Type B pancreatic cell (in vitro differentiated cells): ENCODE measurements around the gene THAP8. TPM values are rescaled to one million over a fixed set of nuclear protein-coding genes. Genes with fewer than 3 reads are reported as not detected.
"Not testable (repeated sequence)": the region's sequence is repeated elsewhere in the genome, so short reads cannot be mapped to it uniquely, and the experiment has no call there.

Experiments
- DNase-seq: peaks from one replicate; pipeline ENCODE4 v3.0.0; 2021; ENCODE audit warnings: mixed read lengths; ENCODE audit not compliant: unreplicated experiment; ENCODE audit errors: extremely low spot score
- H3K27ac Mint-ChIP-seq: 2 replicates; pipeline ENCODE4 v1.8.0; 2021; ENCODE audit warnings: mild to moderate bottlenecking, mixed read lengths
- H3K27me3 Mint-ChIP-seq: 2 replicates; pipeline ENCODE4 v1.8.0; 2021; ENCODE audit warnings: mixed read lengths
- H3K36me3 Mint-ChIP-seq: 2 replicates; pipeline ENCODE4 v1.8.0; 2021; ENCODE audit warnings: mixed read lengths
- H3K4me1 Mint-ChIP-seq: one replicate; pipeline ENCODE4 v1.8.0; 2021; ENCODE audit warnings: mixed read lengths; ENCODE audit not compliant: unreplicated experiment
- H3K4me3 Mint-ChIP-seq: 2 replicates; pipeline ENCODE4 v1.8.0; 2021; ENCODE audit warnings: mild to moderate bottlenecking, mixed read lengths
- H3K9me3 Mint-ChIP-seq: 2 replicates; pipeline ENCODE4 v1.8.0; 2021; ENCODE audit warnings: mixed read lengths
- total RNA-seq: library from RNA; stranded (reverse); gene quantifications from 2 replicates; pipeline ENCODE4 v1.2.1, GENCODE V29; 2021; ENCODE audit warnings: low replicate concordance
- TF ChIP-seq, protein P1 (sequence below): fragments of 200-600 bp; sonication (generic); conservative IDR thresholded peaks from 2 replicates; pipeline ENCODE4 v1.5.0; 2021; ENCODE audit warnings: antibody characterized with exemption, mild to moderate bottlenecking

THAP8 gene
- total RNA-seq, 1 donor from 2014 or later: 6.4 TPM

GRCh38 chr19:36081385-36081784 is 27.3 kb upstream of the THAP8 start:
- no peaks in the 10 kb centered on the region for H3K27me3 Mint-ChIP-seq
- H3K9me3 Mint-ChIP-seq: no peaks in the 10 kb centered on the region
- TF ChIP-seq, protein P1, sequence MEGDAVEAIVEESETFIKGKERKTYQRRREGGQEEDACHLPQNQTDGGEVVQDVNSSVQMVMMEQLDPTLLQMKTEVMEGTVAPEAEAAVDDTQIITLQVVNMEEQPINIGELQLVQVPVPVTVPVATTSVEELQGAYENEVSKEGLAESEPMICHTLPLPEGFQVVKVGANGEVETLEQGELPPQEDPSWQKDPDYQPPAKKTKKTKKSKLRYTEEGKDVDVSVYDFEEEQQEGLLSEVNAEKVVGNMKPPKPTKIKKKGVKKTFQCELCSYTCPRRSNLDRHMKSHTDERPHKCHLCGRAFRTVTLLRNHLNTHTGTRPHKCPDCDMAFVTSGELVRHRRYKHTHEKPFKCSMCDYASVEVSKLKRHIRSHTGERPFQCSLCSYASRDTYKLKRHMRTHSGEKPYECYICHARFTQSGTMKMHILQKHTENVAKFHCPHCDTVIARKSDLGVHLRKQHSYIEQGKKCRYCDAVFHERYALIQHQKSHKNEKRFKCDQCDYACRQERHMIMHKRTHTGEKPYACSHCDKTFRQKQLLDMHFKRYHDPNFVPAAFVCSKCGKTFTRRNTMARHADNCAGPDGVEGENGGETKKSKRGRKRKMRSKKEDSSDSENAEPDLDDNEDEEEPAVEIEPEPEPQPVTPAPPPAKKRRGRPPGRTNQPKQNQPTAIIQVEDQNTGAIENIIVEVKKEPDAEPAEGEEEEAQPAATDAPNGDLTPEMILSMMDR: no peak
- no peak overlapping the region for H3K4me3 Mint-ChIP-seq
- no peaks in the 10 kb centered on the region for H3K4me1 Mint-ChIP-seq
- peaks cover 3% of the 10 kb centered on the region for H3K36me3 Mint-ChIP-seq
- H3K27ac Mint-ChIP-seq: no peak overlapping the region
- DNase-seq: no peak

DNA sequence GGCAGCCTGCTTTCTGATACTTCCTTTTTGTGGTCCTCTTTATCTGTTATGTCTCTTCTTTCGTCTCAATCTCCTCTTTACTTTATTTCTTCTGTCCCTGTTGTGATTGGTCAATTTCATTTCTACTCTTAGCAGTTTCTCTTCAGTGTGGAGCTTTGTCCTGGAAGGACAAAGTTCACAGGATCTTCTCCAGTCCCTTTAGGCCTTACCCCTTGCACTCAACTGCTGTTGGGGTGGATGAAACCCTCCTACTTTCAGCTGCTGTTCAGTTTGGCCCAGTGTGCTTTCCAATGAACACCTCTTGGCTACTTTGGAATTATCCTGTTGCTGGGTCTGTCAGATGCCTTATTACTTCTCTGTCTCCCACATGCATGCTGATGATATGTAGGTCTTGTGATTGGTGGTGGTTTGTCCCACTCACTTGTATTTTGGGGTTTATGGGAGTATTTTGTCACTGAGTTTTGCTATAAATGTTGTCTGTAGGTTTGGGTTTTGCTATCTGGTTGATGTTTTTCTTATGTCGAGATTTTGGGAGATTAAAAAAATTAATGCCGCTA is 25.4 kb upstream of the THAP8 start:
- no peaks in the 10 kb centered on the region for H3K4me1 Mint-ChIP-seq
- TF ChIP-seq, protein P1: no peak
- DNase-seq: no peak
- H3K27me3 Mint-ChIP-seq: no peaks in the 10 kb centered on the region
- H3K27ac Mint-ChIP-seq: no peak overlapping the region
- H3K4me3 Mint-ChIP-seq: no peak overlapping the region
- no peaks in the 10 kb centered on the region for H3K9me3 Mint-ChIP-seq
- H3K36me3 Mint-ChIP-seq: peaks cover 6% of the 10 kb centered on the region

- peaks cover 3% of the 10 kb centered on the region for H3K36me3 Mint-ChIP-seq
- H3K27me3 Mint-ChIP-seq: no peaks in the 10 kb centered on the region
- H3K9me3 Mint-ChIP-seq: no peaks in the 10 kb centered on the region
- H3K4me3 Mint-ChIP-seq: no peak overlapping the region
- TF ChIP-seq, protein P1: no peak
- no peak for DNase-seq
- no peaks in the 10 kb centered on the region for H3K4me1 Mint-ChIP-seq
- H3K27ac Mint-ChIP-seq: no peak overlapping the region
Observed at GRCh38 chr19:36073121-36073876, 19.2 kb upstream of the THAP8 start.

- Mint-ChIP-seq H3K27ac (no peak overlapping the region), H3K36me3 (peaks cover 7% of the 10 kb centered on the region), H3K9me3 (no peaks in the 10 kb centered on the region), H3K4me3 (no peak overlapping the region), H3K27me3 (no peaks in the 10 kb centered on the region), H3K4me1 (no peaks in the 10 kb centered on the region)
- TF ChIP-seq, protein P1: no peak
- DNase-seq: no peak
Observed at GRCh38 chr19:36072081-36072480, 18.0 kb upstream of the THAP8 start.

DNA sequence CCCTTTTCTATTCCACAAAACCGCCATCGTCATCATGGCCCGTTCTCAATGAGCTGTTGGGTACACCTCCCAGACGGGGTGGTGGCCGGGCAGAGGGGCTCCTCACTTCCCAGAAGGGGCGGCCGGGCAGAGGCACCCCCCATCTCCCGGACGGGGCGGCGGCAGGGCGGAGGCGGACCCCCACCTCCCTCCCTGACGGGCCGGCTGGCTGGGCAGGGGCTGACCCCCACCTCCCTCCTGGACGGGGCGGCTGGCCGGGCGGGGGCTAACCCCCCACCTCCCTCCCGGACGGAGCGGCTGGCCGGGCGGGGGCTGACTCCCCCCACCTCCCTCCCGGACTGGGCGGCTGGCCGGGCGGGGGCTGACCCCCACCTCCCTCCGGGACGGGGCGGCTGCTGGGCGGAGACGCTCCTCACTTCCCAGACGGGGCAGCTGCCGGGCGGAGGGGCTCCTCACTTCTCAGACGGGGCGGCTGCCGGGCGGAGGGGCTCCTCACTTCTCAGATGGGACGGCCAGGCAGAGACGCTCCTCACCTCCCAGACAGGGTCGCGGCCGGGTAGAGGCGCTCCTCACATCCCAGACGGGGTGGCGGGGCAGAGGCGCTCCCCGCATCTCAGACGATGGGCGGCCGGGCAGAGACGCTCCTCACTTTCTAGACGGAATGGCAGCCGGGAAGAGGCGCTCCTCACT is 14.9 kb upstream of the THAP8 start:
- H3K36me3 Mint-ChIP-seq, H3K4me1 Mint-ChIP-seq, H3K27me3 Mint-ChIP-seq, H3K4me3 Mint-ChIP-seq, DNase-seq, H3K9me3 Mint-ChIP-seq, H3K27ac Mint-ChIP-seq: not testable (repeated sequence)

- Mint-ChIP-seq H3K27me3 (no peaks in the 10 kb centered on the region), H3K9me3 (no peaks in the 10 kb centered on the region)
Observed at GRCh38 chr19:36067681-36068080, 13.6 kb upstream of the THAP8 start.

More at GRCh38 chr19:36067681-36068080, 13.6 kb upstream of the THAP8 start:
- peaks cover 4% of the 10 kb centered on the region for H3K36me3 Mint-ChIP-seq
- no peak overlapping the region for H3K27ac Mint-ChIP-seq
- no peak for DNase-seq
- H3K4me3 Mint-ChIP-seq: no peak overlapping the region
- H3K4me1 Mint-ChIP-seq: no peaks in the 10 kb centered on the region
- TF ChIP-seq, protein P1: no peak
